ENCODE measurements around the gene GPN2.
A peak's percentile ranks its signal among the peaks of the same experiment; 100 is the strongest.
"Not testable (repeated sequence)": the region's sequence is repeated elsewhere in the genome, so short reads cannot be mapped to it uniquely, and the experiment has no call there.

GPN2 gene

DNA sequence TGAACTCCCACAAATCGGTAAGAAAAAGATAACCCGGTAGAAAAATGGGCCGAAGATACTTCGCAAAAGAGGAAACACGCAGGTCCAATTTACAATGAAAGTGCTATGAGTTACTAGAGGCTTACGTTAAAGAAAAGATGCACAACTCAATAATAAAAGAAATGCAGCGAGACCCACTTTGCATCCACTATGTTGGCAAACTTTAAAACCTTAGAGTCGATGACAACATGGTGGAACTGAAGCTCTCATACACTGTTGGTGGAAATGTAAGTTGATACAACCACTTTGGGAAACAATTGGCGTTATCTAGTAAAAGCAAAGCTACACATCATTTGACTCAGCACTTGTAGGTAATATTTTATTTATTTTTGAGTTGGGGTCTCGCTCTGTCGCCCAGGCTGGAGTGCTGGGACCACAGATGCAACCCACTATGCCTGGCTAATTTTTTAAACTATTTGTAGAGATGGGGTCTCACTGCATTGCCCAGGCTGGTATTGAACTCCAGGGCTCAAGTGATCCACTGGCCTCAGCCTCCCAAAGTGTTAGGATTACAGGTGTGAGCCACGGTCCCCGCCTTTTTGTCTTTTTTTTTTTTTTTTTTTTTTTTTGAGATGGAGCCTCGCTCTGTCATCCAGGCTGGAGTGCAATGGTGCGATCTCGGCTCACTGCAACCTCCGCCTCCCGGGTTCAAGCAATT lies 10.9 kb upstream of the GPN2 start:
- DNase-seq = no peak

GRCh38 chr1:26900001-26900814 lies 10.1 kb upstream of the GPN2 start, which contains the start of gene GPATCH3:
Gene GPATCH3, minus strand, starts transcription at chr1:26900467. Its CDS starts 25 bp downstream, at chr1:26900442.
- DNase-seq = peak; percentile 84 to 86

- no peak for DNase-seq
These were observed 7.3 kb upstream of the GPN2 start for GRCh38 chr1:26897351-26897750.

- no peak for DNase-seq
These were observed 4.2 kb upstream of the GPN2 start for GRCh38 chr1:26894263-26894662.

DNA sequence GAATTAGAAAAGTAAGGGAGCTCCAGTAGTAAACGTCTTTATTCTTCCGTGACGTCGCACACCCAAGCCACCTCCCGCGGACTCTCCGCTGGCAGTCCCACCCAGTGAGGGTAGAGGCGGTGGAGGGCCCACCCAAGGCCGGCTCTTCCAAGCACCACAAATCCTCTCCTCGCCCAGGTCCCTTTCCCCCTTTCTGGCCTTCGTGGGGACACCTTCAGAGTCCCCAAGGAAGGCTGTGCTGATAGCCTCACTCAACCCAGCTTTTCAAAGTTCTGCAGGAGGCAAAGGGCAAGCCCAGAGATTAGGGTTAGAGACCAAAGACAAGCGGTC lies 349 bp upstream of the GPN2 start:
- no peak for DNase-seq

DNA sequence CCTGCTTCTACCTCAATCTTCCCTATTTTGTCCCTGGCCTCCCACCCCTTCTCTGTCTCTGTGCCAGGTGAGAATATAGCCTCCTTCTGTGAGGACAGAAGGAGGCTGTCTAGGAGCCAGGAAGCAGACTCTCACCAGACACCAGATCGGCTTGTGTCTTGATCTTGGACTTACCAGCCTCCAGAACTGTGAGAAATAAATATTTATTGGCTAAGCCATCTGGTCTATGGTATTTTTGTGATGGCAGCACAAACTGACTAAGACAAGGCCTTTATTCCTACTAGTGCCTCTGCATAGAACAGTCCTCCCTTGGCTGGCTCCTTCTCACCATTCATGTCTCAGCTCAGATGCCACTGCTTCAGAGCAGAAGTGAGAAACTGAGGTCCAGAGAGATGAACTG lies 1.9 kb downstream of the GPN2 start:
- no peak for DNase-seq

GRCh38 chr1:26887125-26887524 lies 3.0 kb downstream of the GPN2 start:
- no peak for DNase-seq

DNA sequence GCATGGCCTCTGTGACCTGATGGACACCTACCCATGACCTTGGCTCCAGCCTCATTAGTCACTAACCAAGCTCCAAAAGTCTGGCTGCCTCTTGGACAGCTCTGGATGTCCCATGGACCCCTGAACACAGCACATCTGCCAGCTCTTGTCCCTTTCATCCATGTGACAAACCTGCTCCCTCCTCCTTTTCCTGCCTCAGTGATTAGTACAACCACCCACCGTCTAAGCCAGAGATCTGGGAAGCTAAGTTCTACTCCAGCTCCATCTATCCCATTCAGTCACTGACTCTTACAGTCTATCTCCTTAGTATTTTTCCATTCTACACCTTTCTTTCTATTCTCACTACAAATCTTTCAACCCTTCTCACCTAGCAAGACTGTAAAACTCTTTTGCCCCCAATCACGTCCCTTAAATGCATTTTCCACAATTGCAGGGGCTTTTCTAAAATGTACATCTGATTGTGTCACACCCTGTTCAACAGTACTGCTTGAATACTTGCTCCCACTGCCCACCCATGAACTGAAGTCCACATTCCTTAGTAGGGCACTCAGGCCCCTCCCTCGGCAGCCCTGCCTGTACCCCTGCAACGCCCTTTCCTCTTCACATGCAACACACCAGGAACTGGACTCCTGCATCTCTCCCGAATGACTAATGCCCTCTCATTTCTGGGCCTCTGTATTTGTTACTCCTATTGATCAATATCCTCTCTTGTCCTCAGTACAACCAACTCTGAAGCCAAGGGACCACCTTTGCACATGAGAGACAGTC lies 7.2 kb downstream of the GPN2 start:
- DNase-seq = no peak

GRCh38 chr1:26881611-26882010 lies 8.5 kb downstream of the GPN2 start:
- not testable (repeated sequence) for DNase-seq

- no peak for DNase-seq
These were observed 10.3 kb downstream of the GPN2 start for GRCh38 chr1:26879793-26880192.

- DNase-seq = no peak
These were observed 12.8 kb downstream of the GPN2 start for GRCh38 chr1:26877326-26877725.

DNA sequence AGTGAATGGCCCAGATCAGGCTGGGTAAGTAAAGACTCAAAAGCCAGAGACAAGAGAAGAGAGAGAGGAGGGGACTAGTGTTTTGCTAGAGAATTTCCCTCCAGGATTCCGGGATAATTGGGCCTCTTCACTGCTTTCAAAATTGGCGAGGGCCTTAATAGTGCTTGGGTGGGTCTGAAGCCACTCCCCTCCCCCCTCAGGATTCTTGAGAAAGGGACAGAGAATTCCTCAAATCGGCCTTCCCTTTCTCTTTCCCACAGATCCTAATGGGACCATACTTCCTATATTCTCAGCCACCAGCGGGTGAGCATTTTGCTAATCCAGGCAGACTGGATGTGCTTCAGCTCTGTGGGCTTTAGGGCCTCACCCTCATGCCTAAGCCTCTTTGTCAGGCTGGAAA lies 15.2 kb downstream of the GPN2 start:
- DNase-seq = no peak

- DNase-seq = not testable (repeated sequence)
These were observed 17.0 kb downstream of the GPN2 start for GRCh38 chr1:26873097-26873496.

DNA sequence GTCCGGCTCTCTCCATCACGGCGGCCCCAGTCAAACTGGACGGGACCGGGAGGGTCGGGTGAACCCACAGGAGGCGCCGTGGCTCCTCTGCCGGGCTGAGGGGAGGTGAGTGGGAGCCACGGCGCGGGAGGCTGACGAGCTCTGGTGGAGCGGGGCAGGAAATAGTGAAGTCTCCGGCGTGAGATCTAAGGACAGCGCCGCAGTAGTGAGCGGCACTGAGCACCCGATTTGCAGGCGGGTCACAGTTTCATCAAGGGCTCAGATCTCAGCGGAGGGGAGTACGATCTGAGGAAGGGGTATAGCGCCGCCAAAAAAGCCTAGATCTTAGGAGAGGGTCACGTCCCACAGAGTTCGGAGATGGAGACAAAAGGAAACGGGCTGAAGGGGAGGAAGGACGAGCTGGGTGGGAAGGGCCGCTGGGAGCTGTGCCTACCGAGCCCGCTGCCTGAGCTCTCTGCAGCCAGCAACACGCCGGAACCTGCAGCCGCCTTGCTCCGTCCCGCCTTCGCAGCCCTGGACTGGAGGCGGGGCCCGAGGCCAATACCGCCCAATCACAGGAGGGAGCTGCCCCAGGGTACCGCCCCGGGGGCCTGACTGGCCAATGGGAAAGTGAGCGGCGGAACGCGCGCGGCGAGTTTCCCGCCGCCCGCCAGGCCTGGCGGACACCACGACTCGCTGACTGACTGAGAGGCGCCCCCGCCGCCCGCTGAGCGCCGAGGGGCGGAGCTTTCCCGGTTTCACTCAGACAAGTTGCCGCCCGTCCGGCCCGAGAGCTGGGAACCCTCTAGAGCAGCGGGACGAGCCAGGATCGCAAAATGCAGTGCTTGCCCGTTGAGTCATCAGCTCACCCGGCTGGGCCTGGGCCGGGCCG lies 25.2 kb downstream of the GPN2 start:
- DNase-seq = peak; percentile 93 to 94

DNA sequence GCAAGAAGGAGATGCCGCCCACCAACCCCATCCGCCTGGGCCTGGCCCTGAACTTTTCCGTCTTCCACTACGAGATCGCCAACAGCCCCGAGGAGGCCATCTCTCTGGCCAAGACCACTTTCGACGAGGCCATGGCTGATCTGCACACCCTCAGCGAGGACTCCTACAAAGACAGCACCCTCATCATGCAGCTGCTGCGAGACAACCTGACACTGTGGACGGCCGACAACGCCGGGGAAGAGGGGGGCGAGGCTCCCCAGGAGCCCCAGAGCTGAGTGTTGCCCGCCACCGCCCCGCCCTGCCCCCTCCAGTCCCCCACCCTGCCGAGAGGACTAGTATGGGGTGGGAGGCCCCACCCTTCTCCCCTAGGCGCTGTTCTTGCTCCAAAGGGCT lies 26.4 kb downstream of the GPN2 start:
- no peak for DNase-seq

- DNase-seq = peak; percentile 61 to 64
These were observed 27.1 kb downstream of the GPN2 start, which contains the start of gene SFN for GRCh38 chr1:26862781-26863684. Gene SFN, plus strand, starts transcription at chr1:26863149. Its CDS starts 64 bp downstream, at chr1:26863213.

- no peak for DNase-seq
These were observed 28.1 kb downstream of the GPN2 start for GRCh38 chr1:26861889-26862378.

GRCh38 chr1:26861286-26861701 lies 28.8 kb downstream of the GPN2 start:
- DNase-seq = no peak

DNA sequence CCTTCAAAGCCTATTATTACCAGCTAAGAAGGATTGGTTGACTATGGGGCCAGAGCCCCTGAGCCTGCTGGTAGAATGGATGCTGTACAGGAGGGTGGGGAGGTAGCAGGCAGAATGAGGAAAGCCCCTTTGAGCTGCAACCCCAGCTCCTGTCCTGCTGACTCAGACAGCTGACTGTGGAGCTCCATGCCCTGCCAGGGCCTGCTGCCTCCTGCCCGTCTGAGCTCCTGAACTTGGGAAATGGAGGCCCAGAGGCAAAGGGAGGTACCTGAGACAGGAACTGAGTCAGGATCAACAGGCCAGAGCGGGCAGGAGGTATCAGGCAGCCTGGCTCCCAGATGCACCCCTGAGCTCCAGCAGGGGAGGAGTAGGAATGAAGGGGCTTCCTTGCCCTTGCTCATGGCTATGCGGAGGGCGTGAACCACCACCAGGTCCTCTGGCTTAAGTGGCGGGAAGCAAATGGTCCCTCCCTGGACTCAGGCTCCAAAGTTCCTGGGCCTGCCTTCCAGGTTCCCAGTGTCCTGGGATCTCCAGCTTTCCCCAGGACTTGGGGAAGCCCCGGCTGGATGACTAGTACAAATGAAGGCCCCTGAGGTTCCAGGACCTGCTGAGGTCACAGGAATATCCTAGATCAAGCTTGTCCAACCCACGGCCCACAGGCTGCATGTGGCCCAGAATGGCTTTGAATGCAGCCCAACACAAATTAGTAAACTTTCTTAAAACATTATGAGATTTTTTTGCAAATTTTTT lies 31.0 kb downstream of the GPN2 start:
- DNase-seq = no peak

DNA sequence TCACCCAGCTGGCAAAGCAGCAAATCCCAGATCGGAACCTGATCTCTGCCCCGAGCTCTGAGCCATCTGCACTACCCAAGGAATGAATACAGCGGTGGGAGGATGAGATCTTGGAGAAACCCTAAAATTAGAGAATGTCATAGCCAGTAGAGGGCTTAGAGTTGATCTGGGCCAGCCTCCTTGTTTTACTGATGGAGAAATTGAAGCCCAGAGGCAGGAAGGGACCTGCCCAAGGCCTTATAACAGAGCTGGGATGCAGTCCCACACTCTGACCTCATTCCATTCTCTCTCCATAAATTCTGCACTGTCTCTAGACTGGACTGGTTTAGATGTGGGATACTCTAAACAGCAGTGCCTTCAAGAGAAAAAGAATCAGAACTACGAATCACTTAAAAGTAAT lies 31.9 kb downstream of the GPN2 start:
- DNase-seq = no peak
